22Rv1 (cell line): Measurements from ENCODE around the gene ZNF423.

Experiments used
- ZFX ChIP-seq: fragments of 450-650 bp; IDR thresholded peaks from 2 replicates; pipeline ENCODE4 v1.6.1; 2017; ENCODE audit warnings: antibody characterized with exemption, borderline replicate concordance
- TF ChIP-seq, protein P1 (sequence below): fragments of 450-650 bp; IDR thresholded peaks from 2 replicates; pipeline ENCODE4 v1.5.1; 2017; ENCODE audit warnings: mild to moderate bottlenecking

- TF ChIP-seq, protein P1, sequence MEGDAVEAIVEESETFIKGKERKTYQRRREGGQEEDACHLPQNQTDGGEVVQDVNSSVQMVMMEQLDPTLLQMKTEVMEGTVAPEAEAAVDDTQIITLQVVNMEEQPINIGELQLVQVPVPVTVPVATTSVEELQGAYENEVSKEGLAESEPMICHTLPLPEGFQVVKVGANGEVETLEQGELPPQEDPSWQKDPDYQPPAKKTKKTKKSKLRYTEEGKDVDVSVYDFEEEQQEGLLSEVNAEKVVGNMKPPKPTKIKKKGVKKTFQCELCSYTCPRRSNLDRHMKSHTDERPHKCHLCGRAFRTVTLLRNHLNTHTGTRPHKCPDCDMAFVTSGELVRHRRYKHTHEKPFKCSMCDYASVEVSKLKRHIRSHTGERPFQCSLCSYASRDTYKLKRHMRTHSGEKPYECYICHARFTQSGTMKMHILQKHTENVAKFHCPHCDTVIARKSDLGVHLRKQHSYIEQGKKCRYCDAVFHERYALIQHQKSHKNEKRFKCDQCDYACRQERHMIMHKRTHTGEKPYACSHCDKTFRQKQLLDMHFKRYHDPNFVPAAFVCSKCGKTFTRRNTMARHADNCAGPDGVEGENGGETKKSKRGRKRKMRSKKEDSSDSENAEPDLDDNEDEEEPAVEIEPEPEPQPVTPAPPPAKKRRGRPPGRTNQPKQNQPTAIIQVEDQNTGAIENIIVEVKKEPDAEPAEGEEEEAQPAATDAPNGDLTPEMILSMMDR: no peak
- TF ChIP-seq ZFX: no peak
These were observed 146.9 kb downstream of the ZNF423 start for GRCh38 chr16:49709057-49709456.
